HTERT RPE-1 (cell line): ENCODE results near the gene DHRS13.
"Not testable (repeated sequence)": the region's sequence is repeated elsewhere in the genome, so short reads cannot be mapped to it uniquely, and the experiment has no call there.

Experiments
- in situ Hi-C: fragments of 300-500 bp; cut with MboI; formaldehyde crosslinking; loops from 4 replicates; pipeline ENCODE4 v1.14.3; 2020; ENCODE audit warnings: low sequenced_read_pairs

Gene DHRS13

DNA sequence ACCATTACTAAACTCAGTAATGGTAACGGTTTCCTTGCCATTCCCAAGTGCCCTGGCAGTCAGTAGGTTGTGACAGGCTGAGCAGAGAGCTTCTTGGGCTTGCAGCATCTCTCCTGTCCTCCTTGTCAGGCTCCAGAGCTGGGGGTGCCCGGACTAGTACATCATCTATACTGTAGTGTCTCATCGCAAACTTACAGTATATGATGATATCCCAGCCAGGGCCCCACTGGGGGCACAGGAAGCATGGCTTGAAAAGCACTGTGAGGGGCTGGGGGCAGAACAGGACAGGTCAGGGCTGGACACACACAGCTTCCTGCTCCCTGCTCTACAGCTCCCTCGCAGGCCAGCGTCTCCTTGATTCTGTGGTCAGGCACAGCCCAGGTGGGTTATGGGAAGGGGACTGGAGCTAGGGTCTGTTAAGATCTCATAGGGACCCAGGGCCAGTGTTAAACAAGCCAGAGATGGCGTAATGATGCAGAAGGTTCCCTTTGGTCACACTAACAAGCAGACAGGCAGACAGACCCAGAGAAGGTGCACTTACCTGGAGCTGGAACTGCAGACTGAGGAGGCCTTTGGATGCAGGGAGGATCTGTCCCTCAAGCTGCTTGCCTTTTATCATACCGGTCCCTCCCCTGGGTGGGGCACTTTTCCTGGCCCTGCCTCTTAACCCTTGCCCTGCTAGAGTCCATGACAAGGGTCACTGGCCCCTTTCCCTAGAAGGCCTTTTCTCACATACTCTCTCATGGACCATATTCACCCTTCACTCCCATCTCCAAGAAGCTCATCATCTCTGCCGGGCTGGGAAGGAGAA, 41.3 kb downstream of the DHRS13 start:
- in situ Hi-C loops: no loop called here

DNA sequence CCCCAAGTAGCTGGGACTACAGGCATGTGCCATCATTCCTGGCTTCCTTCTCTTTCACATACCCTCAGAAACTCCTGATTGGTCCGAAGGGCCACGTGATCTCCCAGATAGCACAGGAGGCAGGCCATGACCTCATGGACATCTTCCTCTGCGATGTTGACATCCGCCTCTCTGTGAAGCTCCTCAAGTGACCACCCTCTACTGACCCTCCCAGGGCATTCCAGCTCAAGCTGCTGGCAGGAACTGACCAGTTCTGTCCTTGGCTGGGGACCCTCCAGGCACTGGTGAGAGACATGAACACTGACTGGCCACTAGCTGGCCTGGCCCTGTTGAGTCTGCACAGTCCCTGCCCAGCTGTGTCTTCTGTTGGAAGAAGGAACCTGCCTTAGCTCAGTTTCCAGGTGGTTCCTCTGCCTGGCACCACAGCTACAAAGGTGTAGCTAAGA, 42.5 kb downstream of the DHRS13 start:
- in situ Hi-C loops: no loop called here

DNA sequence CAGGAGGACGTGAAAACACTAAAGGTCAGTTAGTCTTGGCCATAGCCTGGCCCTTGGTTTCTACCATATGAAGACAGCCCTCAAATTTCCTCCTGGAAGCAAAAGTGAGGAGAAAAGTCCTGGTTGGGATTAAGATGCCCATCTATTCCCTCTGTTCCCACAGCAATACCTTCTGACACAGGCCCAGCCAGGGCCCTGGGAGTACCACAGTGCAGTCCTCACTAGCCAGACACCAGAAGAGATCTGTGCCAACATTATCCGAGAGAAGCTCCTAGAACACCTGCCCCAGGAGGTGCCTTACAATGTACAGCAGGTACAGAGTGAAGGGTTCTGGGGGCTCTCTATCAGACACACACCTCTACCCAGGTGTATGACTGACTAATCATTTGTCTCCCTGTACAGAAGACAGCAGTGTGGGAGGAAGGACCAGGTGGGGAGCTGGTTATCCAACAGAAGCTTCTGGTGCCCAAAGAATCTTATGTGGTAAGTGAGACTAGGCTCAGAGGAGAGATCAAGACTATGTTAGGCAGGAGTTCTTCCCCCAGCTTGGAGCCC, 44.0 kb downstream of the DHRS13 start:
- in situ Hi-C loops: no loop called here

DNA sequence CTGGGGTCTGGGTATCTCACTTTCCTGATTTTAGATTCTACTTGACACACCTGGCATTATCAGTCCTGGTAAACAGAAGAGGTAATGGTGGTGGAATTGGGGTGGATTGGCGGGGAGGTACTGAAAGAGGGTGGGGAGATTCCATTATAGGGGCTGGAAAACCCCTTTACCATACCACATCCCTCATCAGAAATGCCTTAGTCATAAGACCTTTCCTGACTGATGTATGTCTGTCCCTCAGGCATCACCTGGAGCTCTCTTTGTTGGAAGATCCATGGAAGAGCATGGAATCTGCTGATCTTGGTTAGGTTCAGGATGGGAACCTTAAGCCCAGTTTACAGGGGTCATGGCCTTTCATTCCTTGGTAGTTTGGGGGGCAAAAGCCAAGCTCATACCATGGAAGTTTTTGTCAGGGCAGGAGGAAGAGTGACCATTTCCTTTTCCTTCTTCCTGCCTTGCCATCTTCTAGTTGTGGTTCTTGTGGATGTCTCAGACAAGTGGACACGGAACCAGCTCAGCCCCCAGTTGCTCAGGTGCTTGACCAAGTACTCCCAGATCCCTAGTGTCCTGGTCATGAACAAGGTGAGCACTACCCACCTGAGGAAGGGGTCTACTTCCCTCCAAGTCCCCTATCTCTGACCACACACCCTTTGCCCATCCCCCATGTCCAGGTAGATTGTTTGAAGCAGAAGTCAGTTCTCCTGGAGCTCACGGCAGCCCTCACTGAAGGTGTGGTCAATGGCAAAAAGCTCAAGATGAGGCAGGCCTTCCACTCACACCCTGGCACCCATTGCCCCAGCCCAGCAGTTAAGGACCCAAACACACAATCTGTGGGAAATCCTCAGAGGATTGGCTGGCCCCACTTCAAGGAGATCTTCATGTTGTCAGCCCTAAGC, 44.7 kb downstream of the DHRS13 start:
- in situ Hi-C loops: no loop called here

DNA sequence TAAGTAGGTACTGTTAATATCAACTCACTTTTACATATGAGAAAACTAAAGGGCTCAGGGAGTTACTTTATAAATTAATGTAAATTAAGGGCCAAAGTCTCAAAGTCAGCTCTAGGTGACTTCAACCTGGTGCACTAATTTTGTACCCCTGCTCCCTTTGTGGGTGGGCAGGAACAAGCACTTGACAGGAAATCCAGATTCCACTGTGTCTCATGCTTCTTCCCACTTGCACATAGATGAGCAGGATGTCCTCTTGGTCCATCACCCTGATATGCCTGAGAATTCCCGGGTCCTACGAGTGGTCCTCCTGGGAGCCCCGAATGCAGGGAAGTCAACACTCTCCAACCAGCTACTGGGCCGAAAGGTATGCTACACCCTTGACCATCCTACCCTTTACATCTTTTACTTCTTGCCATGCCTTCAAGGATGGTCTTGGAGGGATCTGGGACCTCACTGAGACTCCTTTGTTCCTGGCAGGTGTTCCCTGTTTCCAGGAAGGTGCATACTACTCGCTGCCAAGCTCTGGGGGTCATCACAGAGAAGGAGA, 46.8 kb downstream of the DHRS13 start:
- in situ Hi-C loops: no loop called here

DNA sequence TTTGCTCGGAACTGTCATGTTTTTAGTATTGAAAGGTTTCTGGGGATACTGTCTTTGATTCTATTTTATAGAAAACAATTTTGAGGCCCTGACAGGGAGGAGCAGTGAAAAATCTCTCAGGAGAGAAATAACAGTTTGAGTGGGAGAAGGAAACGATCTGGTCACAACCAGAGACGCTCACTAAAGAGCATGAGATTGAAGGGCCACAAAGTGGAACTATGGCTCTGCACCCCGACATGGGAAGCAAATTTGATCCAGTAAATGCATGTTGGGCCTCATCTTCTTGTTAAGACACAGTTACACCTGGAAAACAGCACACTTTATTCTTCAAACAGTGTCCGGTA, 47.6 kb downstream of the DHRS13 start:
- in situ Hi-C loops: no loop called here

DNA sequence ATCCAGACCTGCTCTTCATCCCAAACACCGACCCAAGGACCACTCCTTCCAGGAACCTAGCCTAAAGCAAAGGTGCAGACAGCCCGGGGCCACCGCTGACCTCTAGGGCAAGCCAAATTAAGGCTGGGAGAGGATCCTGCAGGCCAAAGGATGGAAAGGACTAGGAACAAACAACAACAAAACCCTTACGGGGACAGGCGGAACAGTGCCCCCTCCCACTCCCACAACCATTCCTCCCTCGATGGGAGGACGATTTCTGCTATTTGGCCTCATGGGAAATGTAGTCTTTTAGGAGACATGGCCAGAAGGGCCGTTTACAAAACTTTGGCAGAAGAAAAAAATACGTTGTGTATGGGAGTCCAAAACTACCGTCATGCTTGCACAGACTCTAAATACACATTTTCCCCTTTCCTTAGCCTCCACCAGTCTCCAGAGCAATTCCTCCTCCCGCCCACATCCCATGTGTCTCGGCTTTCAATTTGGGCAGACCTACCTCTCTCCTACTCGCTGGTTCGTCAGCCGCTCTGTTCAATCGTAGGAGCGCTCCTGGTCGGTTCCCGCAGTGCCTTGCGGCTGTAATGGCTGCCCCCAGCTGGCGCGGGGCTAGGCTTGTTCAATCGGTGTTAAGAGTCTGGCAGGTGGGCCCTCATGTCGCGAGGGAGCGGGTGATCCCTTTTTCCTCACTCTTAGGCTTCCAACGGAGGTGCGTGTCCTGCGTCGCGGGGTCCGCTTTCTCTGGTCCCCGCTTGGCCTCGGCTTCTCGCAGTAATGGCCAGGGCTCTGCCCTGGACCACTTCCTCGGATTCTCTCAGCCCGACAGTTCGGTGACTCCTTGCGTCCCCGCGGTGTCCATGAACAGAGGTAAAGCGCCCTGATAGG, 48.2 kb downstream of the DHRS13 start, which contains the start of gene ERAL1:
Gene ERAL1 (plus strand): TSS at position 560 of the 879 bp plus-strand sequence. CDS start 19 bp downstream, at position 579.
- in situ Hi-C loops: no loop called here

DNA sequence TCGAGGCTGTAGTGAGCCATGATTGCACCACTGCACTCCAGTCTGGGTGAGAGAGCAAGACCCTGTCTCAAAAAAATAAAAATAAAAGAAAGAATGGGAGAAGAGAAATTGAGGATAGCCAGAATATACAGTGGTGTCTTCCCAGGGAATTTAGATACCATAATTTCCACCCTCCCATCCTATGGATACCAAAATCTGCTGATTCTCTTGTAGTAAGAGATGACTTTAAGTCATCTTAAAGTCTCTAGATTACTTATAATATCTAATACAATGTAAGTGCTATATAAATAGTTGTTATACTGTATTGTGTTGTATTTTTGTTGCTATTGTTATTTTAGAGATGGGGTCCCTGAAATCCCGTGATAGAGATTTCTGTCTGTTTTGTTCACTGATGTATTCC, 49.6 kb downstream of the DHRS13 start:
- in situ Hi-C loops: no loop called here

DNA sequence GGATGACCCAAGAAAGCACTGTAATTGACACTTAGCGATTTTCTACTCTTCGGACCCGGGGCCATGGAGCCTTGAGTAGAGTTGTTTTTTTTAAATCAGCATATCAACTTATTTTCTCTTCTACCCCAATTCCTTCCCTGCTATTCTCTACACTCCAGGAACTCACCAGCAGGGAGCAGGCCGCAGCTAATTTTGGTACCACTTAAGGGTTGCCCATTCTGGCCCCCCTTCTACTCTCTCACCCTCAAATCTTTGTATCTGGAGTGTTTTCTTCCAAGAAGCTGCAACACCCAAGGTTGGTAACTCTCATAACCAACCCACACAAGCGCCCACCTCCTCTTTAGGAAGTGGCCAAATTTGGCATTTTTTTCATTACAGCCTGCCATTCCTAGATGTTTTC, 53.6 kb downstream of the DHRS13 start:
- in situ Hi-C loops: no loop called here

DNA sequence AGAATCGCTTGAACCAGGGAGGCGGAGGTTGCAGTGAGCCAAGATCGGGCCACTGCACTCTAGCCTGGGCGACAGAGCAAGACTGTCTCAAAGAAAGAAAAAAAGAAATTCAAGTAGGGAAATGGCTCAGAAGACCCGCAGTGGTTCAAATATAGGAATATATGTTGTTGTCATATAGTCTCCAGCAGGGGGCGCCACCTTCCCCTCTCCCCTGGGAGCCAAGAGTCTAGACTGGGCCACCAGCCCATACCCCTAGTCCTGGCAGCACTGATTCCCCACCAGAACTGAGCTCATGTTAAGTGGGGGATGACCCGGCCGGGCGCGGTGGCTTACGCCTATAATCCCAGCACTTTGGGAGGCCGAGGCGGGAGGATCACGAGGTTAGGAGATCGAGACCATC, 54.2 kb downstream of the DHRS13 start:
- in situ Hi-C loops: not testable (repeated sequence)
